Measurements from ENCODE around the gene ROR1. TPM values are rescaled to one million over a fixed set of nuclear protein-coding genes. Genes with fewer than 3 reads are reported as not detected.

ROR1 gene
- total and polyA plus RNA-seq, 2 of the 13 experiments (the other 11 are each of a cell fraction or from before 2014, with no cell fraction given) = 0.58 to 2.3 TPM

DNA sequence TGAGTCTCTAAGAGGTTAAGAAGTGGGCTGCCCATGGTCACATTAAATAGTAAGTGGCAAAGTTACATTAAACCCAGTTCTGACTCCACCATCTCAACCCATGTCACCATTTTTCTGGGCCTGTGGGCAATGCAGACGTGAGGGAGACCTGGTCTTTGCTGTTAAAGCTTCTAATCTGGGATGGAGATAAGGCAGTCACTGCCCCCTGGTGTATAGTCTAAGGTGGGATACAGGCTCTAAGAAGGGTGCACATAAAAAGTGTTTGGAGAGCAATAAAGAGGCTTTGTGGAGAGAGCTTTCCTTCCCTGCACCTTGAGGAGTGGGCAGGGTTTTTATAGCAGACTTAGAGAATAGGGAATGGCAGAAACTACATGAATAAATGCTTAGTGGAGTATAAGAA lies 141.3 kb downstream of the ROR1 start (continued):
- TF ChIP-seq, protein P1, sequence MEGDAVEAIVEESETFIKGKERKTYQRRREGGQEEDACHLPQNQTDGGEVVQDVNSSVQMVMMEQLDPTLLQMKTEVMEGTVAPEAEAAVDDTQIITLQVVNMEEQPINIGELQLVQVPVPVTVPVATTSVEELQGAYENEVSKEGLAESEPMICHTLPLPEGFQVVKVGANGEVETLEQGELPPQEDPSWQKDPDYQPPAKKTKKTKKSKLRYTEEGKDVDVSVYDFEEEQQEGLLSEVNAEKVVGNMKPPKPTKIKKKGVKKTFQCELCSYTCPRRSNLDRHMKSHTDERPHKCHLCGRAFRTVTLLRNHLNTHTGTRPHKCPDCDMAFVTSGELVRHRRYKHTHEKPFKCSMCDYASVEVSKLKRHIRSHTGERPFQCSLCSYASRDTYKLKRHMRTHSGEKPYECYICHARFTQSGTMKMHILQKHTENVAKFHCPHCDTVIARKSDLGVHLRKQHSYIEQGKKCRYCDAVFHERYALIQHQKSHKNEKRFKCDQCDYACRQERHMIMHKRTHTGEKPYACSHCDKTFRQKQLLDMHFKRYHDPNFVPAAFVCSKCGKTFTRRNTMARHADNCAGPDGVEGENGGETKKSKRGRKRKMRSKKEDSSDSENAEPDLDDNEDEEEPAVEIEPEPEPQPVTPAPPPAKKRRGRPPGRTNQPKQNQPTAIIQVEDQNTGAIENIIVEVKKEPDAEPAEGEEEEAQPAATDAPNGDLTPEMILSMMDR (CRISPR knock-in tag; IDR thresholded peaks at IDR 0.05) = peak; percentile 44
- no peak for TF ChIP-seq ZSCAN31 (CRISPR knock-in tag; IDR thresholded peaks at IDR 0.05; ENCODE audit: low read depth)

- WGBS (ENCODE audit: low lambda C conversion rate) = 35% methylated on average over 2 of the region's 2 CpGs
- in situ Hi-C loops (cut with HindIII; ENCODE audit: extremely low pct_ligation_motif_present, low pct_unique_long_range_greater_than_20kb) = loop anchor here (25.0 kb wide), 2 partner anchors 229 to 304 kb away; no protein-coding TSS in a partner anchor
Observed at GRCh38 chr1:63916485-63917360, 142.9 kb downstream of the ROR1 start.

More at GRCh38 chr1:63916485-63917360, 142.9 kb downstream of the ROR1 start:
- H3K79me2 ChIP-seq (ENCODE audit: insufficient read depth, low read length) = no peaks in the 10 kb centered on the region
- H3K36me3 ChIP-seq (replicated peaks in 1 of 2; ENCODE audit: control insufficient read depth in 1 of 2, insufficient read depth in 2 of 2, low read length in 2 of 2) = no peaks in the 10 kb centered on the region
- H3K9ac ChIP-seq (ENCODE audit: insufficient read depth, low read depth, low read length) = no peak overlapping the region
- ATAC-seq (no peak), FAIRE-seq (no peak), DNase-seq (ENCODE audit: low spot score) (no peak)
- intact Hi-C loops (cut with micrococcal nuclease; ENCODE audit: unreplicated experiment) = loop anchor here (5.0 to 10.0 kb wide), 2 partner anchors 299 to 328 kb away; no protein-coding TSS in a partner anchor
- ChIA-PET POLR2A (no interaction called here), CTCF (ENCODE audit: low intra/inter-chr PET ratio, low total read pairs) (no interaction called here)
- TF ChIP-seq ZNF556 (CRISPR knock-in tag; IDR thresholded peaks at IDR 0.05; ENCODE audit: borderline replicate concordance) = no peak
- no peak for TF ChIP-seq JARID2 (CRISPR knock-in tag; IDR thresholded peaks at IDR 0.05; ENCODE audit: insufficient replicate concordance)
- no peak for TF ChIP-seq KLF11 (CRISPR knock-in tag; IDR thresholded peaks at IDR 0.05)
- TF ChIP-seq, protein P2, sequence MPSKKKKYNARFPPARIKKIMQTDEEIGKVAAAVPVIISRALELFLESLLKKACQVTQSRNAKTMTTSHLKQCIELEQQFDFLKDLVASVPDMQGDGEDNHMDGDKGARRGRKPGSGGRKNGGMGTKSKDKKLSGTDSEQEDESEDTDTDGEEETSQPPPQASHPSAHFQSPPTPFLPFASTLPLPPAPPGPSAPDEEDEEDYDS (CRISPR knock-in tag; IDR thresholded peaks at IDR 0.05) = no peak
- no peak for TF ChIP-seq ZNF3 (CRISPR knock-in tag; IDR thresholded peaks at IDR 0.05)
- TF ChIP-seq, protein P3, sequence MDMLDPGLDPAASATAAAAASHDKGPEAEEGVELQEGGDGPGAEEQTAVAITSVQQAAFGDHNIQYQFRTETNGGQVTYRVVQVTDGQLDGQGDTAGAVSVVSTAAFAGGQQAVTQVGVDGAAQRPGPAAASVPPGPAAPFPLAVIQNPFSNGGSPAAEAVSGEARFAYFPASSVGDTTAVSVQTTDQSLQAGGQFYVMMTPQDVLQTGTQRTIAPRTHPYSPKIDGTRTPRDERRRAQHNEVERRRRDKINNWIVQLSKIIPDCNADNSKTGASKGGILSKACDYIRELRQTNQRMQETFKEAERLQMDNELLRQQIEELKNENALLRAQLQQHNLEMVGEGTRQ (IDR thresholded peaks at IDR 0.05; ENCODE audit: low read depth, low read length) = no peak
- TF ChIP-seq, protein P3 (CRISPR knock-in tag; IDR thresholded peaks at IDR 0.05; ENCODE audit: borderline replicate concordance) = no peak
- no peak for TF ChIP-seq WIZ (CRISPR knock-in tag; IDR thresholded peaks at IDR 0.05)
- no peak for TF ChIP-seq ZNF740 (CRISPR knock-in tag; IDR thresholded peaks at IDR 0.05)
- TF ChIP-seq HOXA7 (CRISPR knock-in tag; IDR thresholded peaks at IDR 0.05) = no peak
- no peak for TF ChIP-seq ZNF513 (CRISPR knock-in tag; conservative IDR thresholded peaks at IDR 0.05)
- TF ChIP-seq SOX13 (IDR thresholded peaks at IDR 0.05) = no peak
- TF ChIP-seq SOX13 (CRISPR knock-in tag; conservative IDR thresholded peaks at IDR 0.05 in 1 of 2, IDR thresholded peaks at IDR 0.05 in 1 of 2) = no peak
- H3K4me1 ChIP-seq (ENCODE audit: insufficient read depth, low read length) = peaks cover 13% of the 10 kb centered on the region
- H3K9me3 ChIP-seq (ENCODE audit: low read length) = no peaks in the 10 kb centered on the region
- no peak overlapping the region for H2AFZ ChIP-seq (ENCODE audit: low read length)
- H4K20me1 ChIP-seq (ENCODE audit: insufficient read depth, low read length) = no peaks in the 10 kb centered on the region
- H3K27ac ChIP-seq (ENCODE audit: extremely low read length, insufficient read depth, low read length) = no peak overlapping the region
- H3K4me2 ChIP-seq (ENCODE audit: low read depth, low read length) = no peak overlapping the region
- no peaks in the 10 kb centered on the region for H3K27me3 ChIP-seq (ENCODE audit: control insufficient read depth in 1 of 2, insufficient read depth in 2 of 2, low read length in 2 of 2)
- BruUV-seq (replicated peaks) = no TSS peak
- no peak overlapping the region for H3K4me3 ChIP-seq (replicated peaks in 1 of 3; ENCODE audit: insufficient read depth in 1 of 3, low read depth in 2 of 3, low read length in 3 of 3)

Data from HepG2 (cell line).